Gastrocnemius medialis (tissue), 4 donors: ENCODE measurements around the gene PTP4A1. TPM values are rescaled to one million over a fixed set of nuclear protein-coding genes. Genes with fewer than 3 reads are reported as not detected.

Source experiments
- ATAC-seq, 2 donors: fragments of 150-250 bp; one replicate each; pipeline ENCODE4 v1.9.1; 2016
- DNase-seq, 2 donors: peaks; one replicate each; pipeline ENCODE4 v3.0.0-alpha.2; 2019
- H3K27ac ChIP-seq, 4 donors: fragments of 200-600 bp; sonication (generic); 1 replicate in 1 of 4; 2 replicates in 3 of 4; pipeline ENCODE4 v1.5.1; 2016 to 2018; ENCODE audit warnings: mild to moderate bottlenecking in 2 of 4, moderate library complexity in 1 of 4
- H3K27me3 ChIP-seq, 3 donors: fragments of 200-600 bp; sonication (generic) in 2 of 3; 1 replicate in 1 of 3; 2 replicates in 2 of 3; pipeline versions ENCODE4 v1.5.1 to v1.6.0; 2016 to 2019; ENCODE audit warnings: mild to moderate bottlenecking in 1 of 3, moderate library complexity in 1 of 3
- H3K36me3 ChIP-seq, 2 donors: fragments of 200-600 bp; sonication (generic) in 1 of 2; one replicate each; pipeline ENCODE4 v1.5.1; 2017 to 2018
- H3K4me1 ChIP-seq, 2 donors: fragments of 200-600 bp; sonication (generic) in 1 of 2; one replicate each; pipeline ENCODE4 v1.5.1; 2016 to 2017; ENCODE audit warnings: mild to moderate bottlenecking in 2 of 2
- H3K4me3 ChIP-seq, 4 donors: fragments of 200-600 bp; sonication (generic) in 3 of 4; 1 replicate in 1 of 4; 2 replicates in 3 of 4; pipeline ENCODE4 v1.5.1; 2016 to 2019; ENCODE audit warnings: mild to moderate bottlenecking in 2 of 4
- H3K9me3 ChIP-seq, 3 donors: fragments of 200-600 bp; sonication (generic) in 2 of 3; 1 replicate in 1 of 3; 2 replicates in 2 of 3; pipeline ENCODE4 v1.5.1; 2016 to 2019
- POLR2A ChIP-seq, 2 donors: fragments of 450-650 bp; IDR thresholded peaks; one replicate each; pipeline ENCODE4 v1.6.1; 2017; ENCODE audit warnings: antibody characterized with exemption in 2 of 2, mild to moderate bottlenecking in 2 of 2, moderate library complexity in 2 of 2
- in situ Hi-C, 4 donors: fragments of 200-750 bp; cut with MboI; loops; one replicate each; pipeline versions ENCODE4 v1.15.0 to v1.8.0; 2017; ENCODE audit warnings: low sequenced_read_pairs in 4 of 4
- intact Hi-C: fragments of 100-400 bp; cut with DNase I; formaldehyde crosslinking; loops from one replicate; pipeline ENCODE4 v1.15.1; 2023; ENCODE audit warnings: low total_unique reads
- total RNA-seq, 4 donors: library from RNA; depleted of rRNA; stranded (reverse); fragments of >200 nt; gene quantifications; one replicate each; pipeline versions ENCODE4 v1.1.0 to v1.2.3, GENCODE V29; 2016
- TF ChIP-seq, protein P1 (sequence below), 5 experiments: fragments of 450-650 bp in 3 of 5; fragments of 200-600 bp in 2 of 5; sonication (generic) in 2 of 5; IDR thresholded peaks in 4 of 5; conservative IDR thresholded peaks in 1 of 5; 1 replicate in 4 of 5; 2 replicates in 1 of 5; pipeline ENCODE4 v1.5.1; 2016 to 2019; ENCODE audit warnings: antibody characterized with exemption in 5 of 5, mild to moderate bottlenecking in 3 of 5, moderate library complexity in 3 of 5

PTP4A1 gene
- total RNA-seq, 4 donors from 2014 or later, result 30.6 to 256 (median 90.8) TPM

- DNase-seq (no peak), ATAC-seq (no peak)
- no peak for TF ChIP-seq POLR2A (IDR thresholded peaks at IDR 0.05)
- TF ChIP-seq, protein P1, sequence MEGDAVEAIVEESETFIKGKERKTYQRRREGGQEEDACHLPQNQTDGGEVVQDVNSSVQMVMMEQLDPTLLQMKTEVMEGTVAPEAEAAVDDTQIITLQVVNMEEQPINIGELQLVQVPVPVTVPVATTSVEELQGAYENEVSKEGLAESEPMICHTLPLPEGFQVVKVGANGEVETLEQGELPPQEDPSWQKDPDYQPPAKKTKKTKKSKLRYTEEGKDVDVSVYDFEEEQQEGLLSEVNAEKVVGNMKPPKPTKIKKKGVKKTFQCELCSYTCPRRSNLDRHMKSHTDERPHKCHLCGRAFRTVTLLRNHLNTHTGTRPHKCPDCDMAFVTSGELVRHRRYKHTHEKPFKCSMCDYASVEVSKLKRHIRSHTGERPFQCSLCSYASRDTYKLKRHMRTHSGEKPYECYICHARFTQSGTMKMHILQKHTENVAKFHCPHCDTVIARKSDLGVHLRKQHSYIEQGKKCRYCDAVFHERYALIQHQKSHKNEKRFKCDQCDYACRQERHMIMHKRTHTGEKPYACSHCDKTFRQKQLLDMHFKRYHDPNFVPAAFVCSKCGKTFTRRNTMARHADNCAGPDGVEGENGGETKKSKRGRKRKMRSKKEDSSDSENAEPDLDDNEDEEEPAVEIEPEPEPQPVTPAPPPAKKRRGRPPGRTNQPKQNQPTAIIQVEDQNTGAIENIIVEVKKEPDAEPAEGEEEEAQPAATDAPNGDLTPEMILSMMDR (IDR thresholded peaks at IDR 0.05 in 4 of 5, conservative IDR thresholded peaks at IDR 0.05 in 1 of 5), result no peak
- H3K27me3 ChIP-seq, result no peaks in the 10 kb centered on the region
- H3K9me3 ChIP-seq, result no peaks in the 10 kb centered on the region
- H3K4me1 ChIP-seq, result peaks cover 0 to 3% of the 10 kb centered on the region in 2 donors
- no peaks in the 10 kb centered on the region for H3K36me3 ChIP-seq
- intact Hi-C loops (no loop called here), in situ Hi-C loops (no loop called here)
- H3K27ac ChIP-seq, result no peak overlapping the region
- no peak overlapping the region for H3K4me3 ChIP-seq
Measured at GRCh38 chr6:63537959-63538300, 34.4 kb upstream of the PTP4A1 start.

GRCh38 chr6:63538550-63538949 is 33.7 kb upstream of the PTP4A1 start:
- Histone ChIP-seq H3K4me3 (no peak overlapping the region), H3K36me3 (no peaks in the 10 kb centered on the region), H3K4me1 (peaks cover 0 to 3% of the 10 kb centered on the region in 2 donors), H3K27ac (no peak overlapping the region), H3K27me3 (no peaks in the 10 kb centered on the region), H3K9me3 (no peaks in the 10 kb centered on the region)
- no peak for TF ChIP-seq POLR2A (IDR thresholded peaks at IDR 0.05)
- TF ChIP-seq, protein P1 (IDR thresholded peaks at IDR 0.05 in 4 of 5, conservative IDR thresholded peaks at IDR 0.05 in 1 of 5), result no peak
- ATAC-seq (no peak), DNase-seq (no peak)
- in situ Hi-C loops, result no loop called here
- intact Hi-C loops, result no loop called here

- Histone ChIP-seq H3K4me1 (no peaks in the 10 kb centered on the region), H3K4me3 (no peak overlapping the region), H3K36me3 (no peaks in the 10 kb centered on the region), H3K9me3 (no peaks in the 10 kb centered on the region), H3K27me3 (no peaks in the 10 kb centered on the region), H3K27ac (no peak overlapping the region)
- in situ Hi-C loops, result no loop called here
- ATAC-seq (no peak), DNase-seq (no peak)
- no peak for TF ChIP-seq POLR2A (IDR thresholded peaks at IDR 0.05)
- TF ChIP-seq, protein P1 (IDR thresholded peaks at IDR 0.05 in 4 of 5, conservative IDR thresholded peaks at IDR 0.05 in 1 of 5), result no peak
- intact Hi-C loops, result no loop called here
Measured at GRCh38 chr6:63543001-63543400, 29.3 kb upstream of the PTP4A1 start.

GRCh38 chr6:63543982-63544381 is 28.3 kb upstream of the PTP4A1 start:
- H3K27ac ChIP-seq, result no peak overlapping the region
- TF ChIP-seq, protein P1 (IDR thresholded peaks at IDR 0.05 in 4 of 5, conservative IDR thresholded peaks at IDR 0.05 in 1 of 5), result no peak
- no peak for TF ChIP-seq POLR2A (IDR thresholded peaks at IDR 0.05)
- intact Hi-C loops (no loop called here), in situ Hi-C loops (no loop called here)
- H3K36me3 ChIP-seq, result no peaks in the 10 kb centered on the region
- no peaks in the 10 kb centered on the region for H3K27me3 ChIP-seq
- no peaks in the 10 kb centered on the region for H3K4me1 ChIP-seq
- ATAC-seq (no peak), DNase-seq (no peak)
- H3K9me3 ChIP-seq, result no peaks in the 10 kb centered on the region
- H3K4me3 ChIP-seq, result no peak overlapping the region

GRCh38 chr6:63546236-63546635 is 26.0 kb upstream of the PTP4A1 start:
- TF ChIP-seq, protein P1 (IDR thresholded peaks at IDR 0.05 in 4 of 5, conservative IDR thresholded peaks at IDR 0.05 in 1 of 5), result no peak
- no peak for TF ChIP-seq POLR2A (IDR thresholded peaks at IDR 0.05)
- no peaks in the 10 kb centered on the region for H3K9me3 ChIP-seq
- H3K36me3 ChIP-seq, result no peaks in the 10 kb centered on the region
- ATAC-seq (no peak), DNase-seq (no peak)
- no peaks in the 10 kb centered on the region for H3K4me1 ChIP-seq
- no peak overlapping the region for H3K27ac ChIP-seq
- H3K27me3 ChIP-seq, result no peaks in the 10 kb centered on the region
- H3K4me3 ChIP-seq, result no peak overlapping the region
- in situ Hi-C loops (no loop called here), intact Hi-C loops (no loop called here)
